HG03575 (cell line): Measurements from ENCODE around the gene GFRA1.
"Not testable (repeated sequence)": the region's sequence is repeated elsewhere in the genome, so short reads cannot be mapped to it uniquely, and the experiment has no call there.

Experiments
- ATAC-seq: cut with Tn5 transposase; IDR thresholded peaks from one replicate; pipeline ENCODE4 v1.9.1; 2021; ENCODE audit not compliant: unreplicated experiment, insufficient number of reproducible peaks, low FRiP score; ENCODE audit errors: extremely low read depth

The GFRA1 gene

DNA sequence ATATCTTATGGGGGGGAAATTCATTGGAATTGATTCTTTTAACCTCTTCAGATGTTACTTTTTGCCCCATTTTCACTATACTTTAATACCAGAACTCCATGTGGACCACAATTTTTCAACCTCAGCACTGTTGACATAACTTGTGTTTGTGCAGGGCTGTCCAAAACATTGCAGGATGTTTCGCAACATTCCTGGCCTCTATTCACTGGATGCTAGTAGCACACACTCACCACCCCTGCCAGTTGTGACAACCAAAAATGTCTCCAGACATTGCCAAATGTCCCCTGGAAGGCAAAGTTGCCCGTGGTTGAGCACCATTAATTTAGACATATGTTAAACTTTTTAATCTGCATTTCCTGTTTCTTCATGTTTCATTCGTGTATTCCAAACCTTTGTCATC lies 234.7 kb downstream of the GFRA1 start:
- ATAC-seq, result no peak

- not testable (repeated sequence) for ATAC-seq
Observed at GRCh38 chr10:116035406-116035805, 237.6 kb downstream of the GFRA1 start.

- no peak for ATAC-seq
Observed at GRCh38 chr10:116030576-116030975, 242.4 kb downstream of the GFRA1 start.

DNA sequence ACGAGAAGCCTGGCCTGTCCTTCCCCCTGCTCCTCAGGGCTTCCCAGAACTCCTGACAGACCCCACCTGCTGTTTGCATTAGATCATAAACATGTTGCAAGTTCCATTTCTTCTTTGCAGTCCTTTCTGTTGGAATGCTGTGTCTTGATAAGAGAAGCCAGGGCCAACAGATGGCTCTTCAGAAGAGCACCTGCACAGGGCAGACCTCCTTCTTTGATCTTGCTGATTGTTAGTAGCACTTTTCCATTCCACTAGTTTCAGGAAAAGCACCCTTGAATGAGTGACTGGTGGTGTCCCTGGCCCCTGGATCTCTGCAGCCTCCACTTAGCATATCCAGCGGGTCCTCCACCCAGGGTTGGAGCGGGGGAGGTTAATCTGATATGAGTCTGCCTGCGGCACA lies 243.2 kb downstream of the GFRA1 start:
- no peak for ATAC-seq

- ATAC-seq, result no peak
Observed at GRCh38 chr10:116027355-116027754, 245.7 kb downstream of the GFRA1 start.

DNA sequence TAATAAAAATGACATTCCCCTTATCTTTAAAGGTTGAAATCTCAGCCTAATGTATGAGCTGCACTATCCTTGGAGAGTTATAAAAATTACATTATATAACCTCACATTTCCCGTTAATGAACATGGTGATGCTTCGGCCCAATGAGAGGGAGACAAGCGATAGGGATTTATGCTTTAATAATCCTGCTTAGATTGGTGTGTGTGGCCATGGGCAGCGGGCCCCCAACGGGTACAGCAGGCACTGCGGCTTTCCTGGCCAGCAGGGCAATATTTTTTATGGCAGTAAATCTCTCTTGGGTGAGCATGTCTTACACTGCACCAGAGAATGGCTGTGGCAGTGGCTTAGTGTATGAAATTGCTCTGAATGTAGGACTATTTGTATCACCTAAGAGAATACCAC lies 246.3 kb downstream of the GFRA1 start:
- ATAC-seq, result no peak

- ATAC-seq, result no peak
Observed at GRCh38 chr10:116026315-116026714, 246.7 kb downstream of the GFRA1 start.

GRCh38 chr10:116024271-116024878 lies 248.6 kb downstream of the GFRA1 start:
- no peak for ATAC-seq

GRCh38 chr10:116017405-116017804 lies 255.6 kb downstream of the GFRA1 start:
- no peak for ATAC-seq

- no peak for ATAC-seq
Observed at GRCh38 chr10:116015583-116016333, 257.2 kb downstream of the GFRA1 start.

- ATAC-seq, result no peak
Observed at GRCh38 chr10:116014871-116015582, 258.0 kb downstream of the GFRA1 start.

DNA sequence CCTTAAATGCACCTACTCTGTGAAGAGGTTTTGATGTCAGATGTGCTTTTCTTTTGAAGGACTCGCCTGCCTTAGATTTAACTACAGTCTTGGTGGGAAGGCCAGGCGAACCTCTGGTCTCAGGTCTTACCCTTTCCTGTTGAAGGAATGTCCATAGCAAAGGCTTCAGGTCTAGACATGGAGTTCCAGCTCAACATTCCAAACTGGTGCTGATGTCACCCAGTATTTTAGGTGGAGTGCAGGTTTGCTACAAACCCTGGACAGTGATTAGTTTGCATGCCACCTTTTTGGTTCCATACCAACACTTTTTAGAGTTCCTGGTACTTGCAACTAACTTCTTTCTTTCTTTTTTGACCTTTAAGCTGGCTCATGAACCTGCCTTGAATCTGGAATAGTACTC lies 258.7 kb downstream of the GFRA1 start:
- no peak for ATAC-seq

DNA sequence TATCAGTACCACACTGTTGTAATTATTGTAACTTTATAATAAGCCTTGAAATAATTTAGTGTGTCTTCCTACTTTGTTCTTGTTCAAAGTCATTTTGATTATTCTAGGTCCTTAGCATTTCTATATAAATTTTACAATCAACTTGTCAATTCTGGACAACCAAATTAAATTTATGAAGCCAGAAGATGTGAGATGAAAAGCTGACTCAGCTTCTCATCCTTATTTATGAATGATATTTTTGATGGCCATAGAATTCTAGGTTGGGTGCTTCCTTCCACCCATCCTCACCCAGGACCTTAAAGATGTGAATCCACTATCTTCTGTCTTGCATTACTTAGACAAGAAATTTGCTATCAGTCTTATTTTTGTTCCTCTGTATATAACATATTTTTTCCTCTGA lies 261.1 kb downstream of the GFRA1 start:
- ATAC-seq, result no peak

DNA sequence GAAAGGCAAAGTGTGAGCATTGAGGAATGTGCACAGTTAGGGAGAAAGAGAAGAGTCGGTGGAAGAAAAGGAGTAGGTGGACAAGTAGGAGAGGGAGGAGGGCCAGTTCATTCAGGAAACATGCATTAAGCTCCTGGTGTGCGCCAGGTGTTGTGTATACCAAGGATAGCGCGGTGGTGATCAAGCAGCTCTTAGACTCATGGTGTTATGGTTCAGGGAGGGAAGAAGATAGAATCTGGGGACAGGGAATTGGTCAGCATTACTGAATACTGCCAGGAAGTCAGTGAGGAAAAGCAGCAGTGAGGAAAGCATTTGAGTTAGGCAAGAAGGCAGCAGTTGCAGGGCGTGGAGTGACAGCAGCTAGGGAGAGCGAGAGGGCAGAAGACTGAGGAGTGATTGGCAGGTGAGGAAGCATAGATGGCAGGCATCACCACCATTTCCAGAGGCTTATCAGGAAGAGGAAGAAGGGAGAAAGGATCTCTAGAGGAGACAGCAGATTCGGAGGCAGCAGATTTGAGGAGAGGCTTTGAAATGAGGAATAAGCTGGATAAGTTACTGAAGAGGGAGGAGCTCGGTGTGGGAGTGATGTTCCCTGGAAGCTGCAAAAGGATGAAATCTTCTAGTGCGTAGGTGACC lies 265.6 kb downstream of the GFRA1 start:
- ATAC-seq, result no peak
